Keratinocyte (primary cell): Measurements from ENCODE around the gene PRKAA1. TPM values are rescaled to one million over a fixed set of nuclear protein-coding genes. Genes with fewer than 3 reads are reported as not detected.

ENCODE experiments used
- DNase-seq: peaks from one replicate; pipeline ENCODE4 v3.0.0-alpha.2; 2011; ENCODE audit warnings: low read depth, missing footprints, low spot score
- FAIRE-seq: peaks from 2 replicates; lab custom pipeline; 2011; peaks lifted over from hg19 to GRCh38; lab: Jason Lieb, UNC
- H2AFZ ChIP-seq: 2 replicates; pipeline ENCODE4 v1.6.0; 2012; ENCODE audit warnings: low read length, control low read depth, inconsistent platforms; ENCODE audit not compliant: control insufficient read depth
- H3K27ac ChIP-seq: 2 replicates; pipeline ENCODE4 v1.5.1; 2011; ENCODE audit warnings: low read length; ENCODE audit not compliant: control insufficient read depth, insufficient read depth
- H3K27me3 ChIP-seq: 3 replicates; pipeline ENCODE4 v1.6.0; 2011; ENCODE audit warnings: low read length; ENCODE audit not compliant: control insufficient read depth, insufficient read depth; ENCODE audit errors: extremely low read depth
- H3K36me3 ChIP-seq, 2 experiments: 2 replicates in 1 of 2; 3 replicates in 1 of 2; pipeline ENCODE4 v1.5.1; 2011; ENCODE audit warnings: low read length in 2 of 2, mild to moderate bottlenecking in 1 of 2; ENCODE audit not compliant: control insufficient read depth in 2 of 2, insufficient read depth in 2 of 2; ENCODE audit errors: extremely low read depth in 1 of 2
- H3K4me1 ChIP-seq: 3 replicates; pipeline ENCODE4 v1.5.1; 2011; ENCODE audit warnings: low read length; ENCODE audit not compliant: control insufficient read depth, insufficient read depth; ENCODE audit errors: extremely low read depth
- H3K4me2 ChIP-seq: 3 replicates; pipeline ENCODE4 v1.6.0; 2011; ENCODE audit warnings: low read depth, low read length; ENCODE audit not compliant: control insufficient read depth, insufficient read depth; ENCODE audit errors: extremely low read depth
- H3K4me3 ChIP-seq, 3 experiments: fragments of 200-600 bp in 1 of 3; sonication (generic) in 1 of 3; 2 replicates in 2 of 3; 3 replicates in 1 of 3; pipeline ENCODE4 v1.5.1; 2011 to 2016; ENCODE audit warnings: low read length in 3 of 3, mild to moderate bottlenecking in 3 of 3, control low read depth in 2 of 3, inconsistent platforms in 1 of 3, low read depth in 1 of 3, mixed read lengths in 1 of 3, mixed run types in 1 of 3, moderate library complexity in 1 of 3; ENCODE audit not compliant: control insufficient read depth in 2 of 3, insufficient read depth in 2 of 3; ENCODE audit errors: extremely low read depth in 1 of 3
- H3K79me2 ChIP-seq: 2 replicates; pipeline ENCODE4 v1.6.0; 2012; ENCODE audit warnings: low read length; ENCODE audit not compliant: control insufficient read depth, insufficient read depth
- H3K9ac ChIP-seq: 3 replicates; pipeline ENCODE4 v1.6.0; 2011; ENCODE audit warnings: low read length; ENCODE audit not compliant: control insufficient read depth, insufficient read depth; ENCODE audit errors: extremely low read depth
- H3K9me1 ChIP-seq: 3 replicates; pipeline ENCODE4 v1.6.0; 2011; ENCODE audit warnings: low read length; ENCODE audit not compliant: control insufficient read depth, insufficient read depth; ENCODE audit errors: extremely low read depth
- H3K9me3 ChIP-seq: 2 replicates; pipeline ENCODE4 v1.5.1; 2012; ENCODE audit warnings: low read depth, low read length; ENCODE audit not compliant: control insufficient read depth
- H4K20me1 ChIP-seq: 3 replicates; pipeline ENCODE4 v1.6.0; 2011; ENCODE audit warnings: low read length; ENCODE audit not compliant: control insufficient read depth, insufficient read depth; ENCODE audit errors: extremely low read depth
- CTCF ChIP-seq, 3 experiments: IDR thresholded peaks in 1 of 3; conservative IDR thresholded peaks in 1 of 3; optimal IDR thresholded peaks in 1 of 3; 2 replicates in 2 of 3; 3 replicates in 1 of 3; pipeline versions ENCODE3 to v1.5.1; 2011; ENCODE audit warnings: low read length in 3 of 3, mild to moderate bottlenecking in 3 of 3, moderate library complexity in 2 of 3, control low read depth in 1 of 3, inconsistent platforms in 1 of 3; ENCODE audit not compliant: insufficient read depth in 2 of 3; ENCODE audit errors: extremely low read depth in 1 of 3
- EZH2 ChIP-seq: IDR thresholded peaks from one replicate; pipeline ENCODE4 v1.6.1; 2012; ENCODE audit warnings: inconsistent platforms, mild to moderate bottlenecking, low read length, moderate library complexity
- dilution Hi-C: fragments of 300-500 bp; cut with MboI; formaldehyde crosslinking; loops from one replicate; pipeline ENCODE4 v1.7.0; 2020; ENCODE audit warnings: low sequenced_read_pairs; ENCODE audit not compliant: extremely low pct_ligation_motif_present
- polyA plus RNA-seq, 5 experiments: library from polyadenylated mRNA; depleted of rRNA in 3 of 5; stranded (reverse) in 3 of 5; stranded (forward) in 1 of 5; unstranded in 1 of 5; fragments of >200 nt; gene quantifications; 1 replicate in 1 of 5; 2 replicates in 3 of 5; 3 replicates in 1 of 5; pipeline versions ENCODE4 v1.2.1 to v1.2.3, GENCODE V29; 2011 to 2012; ENCODE audit warnings: missing spikeins in 2 of 5, low read depth in 1 of 5, low replicate concordance in 1 of 5

Gene PRKAA1
- polyA plus RNA-seq, 1 donor (not counting 4 experiments of a cell fraction or from before 2014, with no cell fraction given), result 59.3 TPM

- TF ChIP-seq CTCF (optimal IDR thresholded peaks at IDR 0.05 in 1 of 3, IDR thresholded peaks at IDR 0.05 in 1 of 3, conservative IDR thresholded peaks at IDR 0.05 in 1 of 3; ENCODE audit: extremely low read depth in 1 of 3, insufficient read depth in 2 of 3, low read length in 3 of 3) (peak in 2 of 3 experiments; percentile 54 to 58), EZH2 (no peak)
These were observed 61.9 kb downstream of the PRKAA1 start for GRCh38 chr5:40736103-40736875.

GRCh38 chr5:40735609-40736008, 62.6 kb downstream of the PRKAA1 start:
- Histone ChIP-seq H3K36me3 (no peaks in the 10 kb centered on the region), H4K20me1 (no peaks in the 10 kb centered on the region), H3K79me2 (no peaks in the 10 kb centered on the region), H3K27me3 (no peaks in the 10 kb centered on the region), H3K4me1 (peaks cover 14% of the 10 kb centered on the region), H3K4me2 (no peak overlapping the region), H2AFZ (no peak overlapping the region), H3K9ac (no peak overlapping the region), H3K9me1 (no peaks in the 10 kb centered on the region), H3K4me3 (no peak overlapping the region), H3K9me3 (no peaks in the 10 kb centered on the region), H3K27ac (no peak overlapping the region)
- dilution Hi-C loops, result no loop called here
- FAIRE-seq (peak; percentile 23), DNase-seq (no peak)
- TF ChIP-seq EZH2 (no peak), CTCF (optimal IDR thresholded peaks at IDR 0.05 in 1 of 3, IDR thresholded peaks at IDR 0.05 in 1 of 3, conservative IDR thresholded peaks at IDR 0.05 in 1 of 3; ENCODE audit: extremely low read depth in 1 of 3, insufficient read depth in 2 of 3, low read length in 3 of 3) (no peak)

More at GRCh38 chr5:40736103-40736875, 61.9 kb downstream of the PRKAA1 start:
- dilution Hi-C loops, result no loop called here
- Histone ChIP-seq H4K20me1 (no peaks in the 10 kb centered on the region), H3K9ac (no peak overlapping the region), H3K4me1 (peaks cover 14% of the 10 kb centered on the region), H2AFZ (no peak overlapping the region), H3K4me3 (no peak overlapping the region), H3K36me3 (peaks cover 0 to 3% of the 10 kb centered on the region in 2 experiments), H3K79me2 (no peaks in the 10 kb centered on the region), H3K4me2 (no peak overlapping the region), H3K9me1 (no peaks in the 10 kb centered on the region), H3K9me3 (no peaks in the 10 kb centered on the region), H3K27me3 (no peaks in the 10 kb centered on the region), H3K27ac (no peak overlapping the region)
- DNase-seq (peak; percentile 17), FAIRE-seq (no peak)
